Activated CD4-positive, alpha-beta T cell treated with anti-CD3 and anti-CD28 coated beads for 36 hours (primary cell): ENCODE measurements around the gene STRIT1. TPM values are rescaled to one million over a fixed set of nuclear protein-coding genes. Genes with fewer than 3 reads are reported as not detected.

Experiments used
- total RNA-seq, 2 experiments: library from RNA; stranded (reverse); gene quantifications; one replicate each; pipeline ENCODE4 v1.2.3, GENCODE V29; 2021

Gene STRIT1
- total RNA-seq, 2 experiments from 2014 or later, result not detected

Other genes starting within 250 kb of the STRIT1 start
- under 1 TPM in 1 of 2 experiments, not detected in 1; 0.23 TPM for gene MME, start 213.4 kb downstream of the STRIT1 start, total RNA-seq